NCI-H2227 (cell line): ENCODE measurements around the gene SPR.
A peak's percentile ranks its signal among the peaks of the same experiment; 100 is the strongest.

Experiments
- DNase-seq: peaks from one replicate; lab custom pipeline; 2025; ENCODE audit not compliant: unreplicated experiment; lab: John Stamatoyannopoulos, UW

SPR gene

DNA sequence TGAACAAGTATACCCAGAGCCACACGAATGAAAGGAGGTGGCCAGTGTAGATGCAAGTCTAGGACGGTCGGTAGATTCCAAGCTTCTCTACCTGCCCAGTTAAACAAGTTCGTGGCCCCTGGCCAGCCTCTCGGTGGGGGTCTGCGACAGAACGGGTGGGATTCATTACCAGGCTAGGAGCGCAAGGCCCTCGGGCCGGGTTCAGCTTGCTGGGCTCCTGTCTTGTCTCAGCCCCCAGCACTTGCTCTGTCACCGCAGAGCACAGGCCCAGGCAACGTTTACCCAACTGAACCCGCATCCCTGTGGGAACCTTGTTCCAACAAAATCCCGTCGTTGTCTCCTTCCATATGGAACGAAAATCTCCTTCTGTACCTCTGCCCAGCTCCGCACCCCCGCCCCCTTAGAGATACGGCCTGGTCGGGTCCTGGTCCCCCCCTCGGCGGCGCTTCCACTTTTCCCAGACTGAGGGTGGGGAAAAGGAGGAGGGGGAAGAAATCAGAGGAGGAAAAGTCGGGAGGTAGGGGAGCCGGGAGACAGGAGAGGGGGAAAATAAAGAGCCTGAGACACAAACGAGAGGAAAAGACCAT is 28.2 kb downstream of the SPR start:
- DNase-seq: no peak

DNA sequence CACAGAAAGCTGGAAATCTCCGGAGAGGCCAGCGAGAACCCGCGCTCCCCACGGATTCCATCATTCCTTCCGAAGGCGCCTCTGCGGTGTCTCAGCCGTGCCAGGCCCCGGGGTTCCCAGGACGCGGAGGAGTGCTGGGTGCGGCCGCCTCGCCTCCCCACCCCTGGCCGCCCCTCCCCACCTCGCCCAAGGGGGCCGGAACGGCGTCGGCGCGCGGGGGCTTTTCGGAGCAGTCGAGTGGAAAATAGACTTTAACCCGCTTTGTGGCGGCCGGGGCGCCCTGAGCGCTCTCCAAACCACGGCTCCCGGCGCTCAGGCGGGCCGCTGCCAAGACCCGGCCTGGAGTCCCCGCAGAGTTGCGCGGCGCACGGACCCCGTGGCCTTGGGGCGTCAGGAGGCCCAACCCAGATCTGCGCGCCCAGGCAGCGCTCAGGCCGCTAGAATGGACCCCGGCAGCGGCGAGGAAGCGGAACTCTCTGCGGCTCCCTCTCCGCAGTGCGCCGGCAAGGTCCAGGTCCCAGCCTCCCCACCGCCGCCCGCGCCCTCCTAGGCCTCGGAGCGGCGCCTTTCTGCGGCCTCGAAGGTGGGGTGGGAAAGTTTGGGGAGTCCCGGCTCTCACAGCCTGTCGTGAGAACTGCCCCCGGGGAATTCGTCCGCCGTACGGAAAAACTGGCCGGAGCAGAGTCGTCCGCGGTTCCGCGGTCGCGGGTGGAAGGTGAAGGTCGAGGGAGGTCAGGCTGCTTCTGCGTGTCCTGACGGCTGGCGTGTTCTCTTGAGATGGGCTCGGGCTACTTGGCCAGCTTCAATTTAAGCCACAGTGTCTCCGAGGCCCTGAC is 28.9 kb downstream of the SPR start:
- DNase-seq: peak; percentile 58

DNA sequence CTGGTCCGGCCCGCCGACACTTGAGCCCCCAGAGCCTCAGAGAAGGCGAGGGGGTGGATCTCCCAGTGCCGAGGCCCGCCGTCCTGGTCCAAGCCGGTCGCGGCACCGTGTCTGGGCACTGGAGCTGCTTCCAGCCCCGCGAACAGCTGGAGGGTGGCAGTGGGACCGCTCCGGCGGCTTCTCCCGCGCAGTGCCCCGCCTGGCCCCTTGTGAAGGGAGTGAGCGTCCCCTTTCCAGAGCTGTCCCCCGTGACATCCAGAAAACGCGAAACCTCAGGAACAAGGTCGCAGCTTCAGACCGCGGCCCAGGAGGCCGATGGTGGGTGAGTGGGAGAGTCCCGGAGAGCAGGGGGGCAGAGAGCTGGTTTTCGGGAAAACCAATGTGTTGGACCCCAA is 29.5 kb downstream of the SPR start:
- peak; percentile 11 for DNase-seq

DNA sequence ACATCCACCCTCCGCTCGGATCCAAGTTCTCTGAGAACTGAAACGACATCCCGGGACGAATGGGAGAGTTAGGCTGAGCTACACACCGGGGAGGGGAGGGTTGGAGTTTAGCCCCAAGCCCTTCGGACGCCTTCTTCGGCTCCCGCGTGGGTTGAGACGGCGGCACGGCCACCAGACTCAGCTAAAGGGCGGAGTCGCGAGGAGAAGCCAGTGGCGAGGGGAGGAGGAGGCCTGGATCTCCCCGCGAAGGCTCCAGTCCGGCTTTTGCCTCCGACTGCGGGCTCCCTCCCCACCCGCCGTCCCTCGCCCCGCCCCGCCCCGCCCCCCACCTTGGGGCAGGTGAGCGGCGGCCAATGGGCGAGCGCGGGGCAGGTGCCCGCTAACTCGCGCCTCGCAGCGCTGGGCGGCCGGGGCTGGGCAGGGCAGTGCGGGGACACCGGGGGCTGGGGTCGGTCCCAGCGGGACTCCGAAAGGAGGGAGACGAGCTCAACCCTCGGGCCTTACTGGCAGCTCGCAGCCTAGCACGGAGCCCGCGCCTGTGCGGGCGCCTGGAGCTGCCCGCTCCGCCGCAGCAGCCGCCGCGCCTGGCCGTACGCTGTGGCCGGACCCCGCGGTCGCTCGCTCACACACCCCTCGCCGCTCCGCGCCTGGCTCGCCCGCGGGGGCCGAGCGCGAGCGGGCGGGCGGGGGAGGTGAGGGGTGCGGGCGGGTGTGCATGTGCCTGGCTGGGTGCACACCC is 30.1 kb downstream of the SPR start, which contains the start of gene EMX1:
Gene EMX1 (plus strand): TSS at position 382 of the 739 bp plus-strand sequence. CDS start 334 bp downstream, at position 716.
- peak; percentile 77 for DNase-seq

DNA sequence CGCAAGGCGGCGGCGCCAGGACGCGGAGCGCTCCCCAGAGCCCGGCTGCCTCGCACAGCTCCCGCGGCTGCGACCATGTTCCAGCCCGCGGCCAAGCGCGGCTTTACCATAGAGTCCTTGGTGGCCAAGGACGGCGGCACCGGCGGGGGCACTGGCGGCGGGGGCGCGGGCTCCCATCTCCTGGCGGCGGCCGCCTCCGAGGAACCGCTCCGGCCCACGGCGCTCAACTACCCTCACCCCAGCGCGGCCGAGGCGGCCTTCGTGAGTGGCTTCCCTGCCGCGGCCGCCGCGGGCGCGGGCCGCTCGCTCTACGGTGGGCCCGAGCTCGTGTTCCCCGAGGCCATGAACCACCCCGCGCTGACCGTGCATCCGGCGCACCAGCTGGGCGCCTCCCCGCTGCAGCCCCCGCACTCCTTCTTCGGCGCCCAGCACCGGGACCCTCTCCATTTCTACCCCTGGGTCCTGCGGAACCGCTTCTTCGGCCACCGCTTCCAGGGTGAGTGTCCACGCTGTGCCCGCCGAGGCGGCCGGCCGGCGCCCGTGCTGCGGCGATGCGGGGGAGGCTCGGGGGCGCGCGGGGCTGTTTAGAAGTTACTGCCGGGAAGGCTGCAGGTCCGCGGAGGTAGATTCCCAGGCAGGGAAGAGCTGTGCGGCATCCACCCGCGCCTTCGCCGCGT is 30.8 kb downstream of the SPR start:
- peak; percentile 54 for DNase-seq

DNA sequence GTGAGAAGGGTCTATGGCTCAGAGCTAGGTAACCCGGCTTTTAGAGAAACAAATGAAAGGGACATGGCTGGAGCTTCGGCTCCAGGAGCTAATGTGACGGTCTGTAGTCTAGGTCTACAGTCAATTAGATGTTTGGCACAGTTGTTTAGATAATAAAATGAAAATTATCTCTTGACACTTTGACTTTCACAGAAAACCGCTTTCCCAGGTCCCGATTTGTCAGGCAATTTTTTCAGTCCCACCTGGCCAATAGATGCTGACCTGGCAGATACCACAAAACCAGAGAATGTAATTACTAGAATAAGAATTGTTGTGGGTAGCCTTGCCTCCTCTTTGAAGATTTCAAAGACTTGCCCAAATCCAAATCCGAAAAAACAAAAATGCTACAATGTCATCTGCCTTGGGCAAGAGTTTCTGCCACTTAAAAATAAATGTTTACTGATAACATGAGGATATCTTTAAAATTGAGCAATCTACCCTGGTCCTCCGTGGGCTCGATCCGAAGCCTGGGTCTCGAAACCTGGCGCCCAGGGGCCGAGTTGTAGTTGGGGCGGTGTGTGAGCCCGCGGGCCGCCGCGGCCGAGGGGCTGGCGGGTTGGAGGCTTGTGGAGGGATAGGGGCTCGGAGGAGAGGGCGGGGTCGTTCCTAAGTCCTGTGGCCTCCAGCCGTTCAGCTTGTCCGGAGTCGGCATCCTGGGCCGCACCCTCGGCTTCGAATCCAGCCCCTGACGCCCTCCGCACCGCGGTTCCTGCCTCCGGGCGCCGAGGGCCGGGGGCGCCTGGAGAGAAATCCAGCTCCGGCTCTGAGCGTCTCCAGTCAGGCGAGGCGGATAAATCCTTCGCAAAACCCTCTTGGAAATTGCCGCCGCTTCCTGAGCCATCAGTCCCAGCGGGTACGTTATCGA is 32.5 kb downstream of the SPR start:
- DNase-seq: peak; percentile 58

DNA sequence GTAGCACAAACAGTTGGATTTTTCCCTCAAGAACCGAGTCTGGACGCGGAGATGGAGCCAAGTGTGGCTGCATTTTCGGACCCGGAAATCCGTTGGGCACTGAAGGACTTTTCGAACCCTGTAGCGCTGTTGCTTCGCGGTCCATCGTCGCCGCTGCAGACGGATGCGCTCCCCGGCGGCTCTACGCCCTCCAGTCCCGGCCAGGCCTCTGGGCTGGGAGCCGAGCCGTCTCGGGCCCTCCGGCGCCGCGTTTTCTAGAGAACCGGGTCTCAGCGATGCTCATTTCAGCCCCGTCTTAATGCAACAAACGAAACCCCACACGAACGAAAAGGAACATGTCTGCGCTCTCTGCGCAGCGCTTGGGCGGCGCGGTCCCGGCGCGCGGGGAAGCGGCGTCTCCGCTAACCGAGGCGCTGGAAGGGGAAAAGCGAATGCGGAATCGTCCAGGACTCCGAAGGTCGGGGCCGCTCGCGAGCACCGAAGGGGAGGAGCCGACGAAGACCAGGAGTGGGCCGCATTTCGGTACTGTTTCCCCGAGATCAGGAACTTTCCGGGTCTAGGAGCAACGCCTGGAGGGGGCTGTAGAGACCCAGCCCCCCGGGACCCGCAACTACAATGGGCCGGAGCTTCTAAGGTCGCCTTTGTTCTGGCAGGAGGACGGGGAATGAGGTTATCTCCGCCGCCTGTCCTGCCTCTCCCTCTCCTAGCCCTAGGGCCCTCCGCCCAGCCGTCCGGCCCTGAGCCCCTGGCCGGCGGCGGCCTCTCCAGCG is 33.3 kb downstream of the SPR start:
- peak; percentile 58 for DNase-seq

DNA sequence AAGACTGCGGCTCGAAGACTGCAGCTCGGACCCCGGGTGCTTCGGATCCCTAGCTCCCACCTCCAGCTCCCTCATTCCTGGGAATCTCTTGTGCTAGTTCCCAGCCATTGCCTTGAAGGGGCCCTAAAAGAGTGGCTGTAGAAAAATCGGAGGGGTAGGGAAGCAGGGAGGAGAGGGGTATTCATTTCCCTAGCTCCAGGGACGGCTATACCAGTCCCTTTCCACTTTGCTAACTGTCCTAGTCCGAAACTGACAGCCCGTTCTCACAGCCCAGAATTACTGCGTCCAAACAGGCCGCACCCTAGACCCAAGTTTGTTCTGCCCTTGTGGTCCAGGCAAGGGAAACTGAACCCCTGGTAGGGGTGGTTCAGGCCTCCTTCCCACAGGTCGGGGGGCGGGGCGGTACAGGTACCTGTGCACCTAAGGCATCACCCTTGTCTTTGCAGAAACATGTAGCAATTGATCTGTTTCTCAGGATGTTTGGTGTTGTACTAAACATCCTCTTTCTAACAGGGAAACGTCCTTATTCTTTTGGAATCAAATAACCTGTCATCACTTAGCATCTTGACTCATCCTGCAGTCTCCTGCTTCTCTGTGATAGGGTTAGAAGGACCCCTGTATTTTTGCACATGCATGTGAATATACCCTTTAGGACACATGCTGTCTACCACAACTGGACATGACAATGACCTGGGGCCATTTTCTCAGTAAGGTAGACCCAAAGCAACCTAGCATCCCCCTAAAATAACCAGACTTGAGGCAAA is 34.1 kb downstream of the SPR start:
- no peak for DNase-seq

DNA sequence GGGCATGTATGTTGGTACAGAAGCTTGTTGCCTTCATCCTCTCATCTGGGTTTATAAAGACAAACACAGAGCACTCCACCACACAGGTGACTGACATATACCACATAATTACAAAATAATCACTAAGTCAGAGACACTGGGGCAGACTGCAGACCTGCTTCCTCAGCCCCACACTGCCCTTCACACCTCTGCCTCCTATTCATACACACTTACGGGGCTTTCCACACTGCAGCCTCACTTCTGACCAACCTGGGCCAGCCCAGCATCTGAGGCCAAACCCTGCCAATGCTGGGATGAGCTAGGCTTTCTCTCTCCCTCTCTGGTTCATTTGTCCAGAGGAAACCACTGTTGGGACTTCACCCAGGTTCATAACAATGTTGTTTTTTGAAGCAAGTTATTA is 34.6 kb downstream of the SPR start:
- no peak for DNase-seq

DNA sequence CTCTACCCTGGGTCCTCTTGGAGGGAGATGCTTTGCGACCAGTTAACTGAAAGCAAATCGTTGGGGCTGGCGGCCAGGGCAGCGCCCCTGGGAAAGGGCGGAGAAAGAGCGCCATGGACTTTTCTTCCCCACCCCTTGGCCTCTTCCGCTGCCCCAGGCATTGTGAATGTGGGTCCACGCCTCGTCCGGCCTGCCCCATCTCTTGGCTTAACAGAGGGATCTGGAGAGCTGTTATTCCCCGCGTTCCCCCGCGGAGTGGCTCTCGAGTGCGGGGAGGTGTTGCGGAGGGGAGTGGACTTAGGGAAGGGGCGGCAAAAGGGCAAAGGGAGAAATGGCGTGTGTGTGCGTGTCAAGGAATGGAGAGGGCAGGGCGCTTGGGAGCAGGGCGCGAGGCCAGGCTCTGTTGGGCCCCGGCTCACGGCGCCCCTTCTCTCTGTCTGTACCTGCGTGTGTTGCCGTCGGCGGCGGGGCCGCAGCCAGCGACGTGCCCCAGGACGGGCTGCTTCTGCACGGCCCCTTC is 36.7 kb downstream of the SPR start:
- no peak for DNase-seq

DNA sequence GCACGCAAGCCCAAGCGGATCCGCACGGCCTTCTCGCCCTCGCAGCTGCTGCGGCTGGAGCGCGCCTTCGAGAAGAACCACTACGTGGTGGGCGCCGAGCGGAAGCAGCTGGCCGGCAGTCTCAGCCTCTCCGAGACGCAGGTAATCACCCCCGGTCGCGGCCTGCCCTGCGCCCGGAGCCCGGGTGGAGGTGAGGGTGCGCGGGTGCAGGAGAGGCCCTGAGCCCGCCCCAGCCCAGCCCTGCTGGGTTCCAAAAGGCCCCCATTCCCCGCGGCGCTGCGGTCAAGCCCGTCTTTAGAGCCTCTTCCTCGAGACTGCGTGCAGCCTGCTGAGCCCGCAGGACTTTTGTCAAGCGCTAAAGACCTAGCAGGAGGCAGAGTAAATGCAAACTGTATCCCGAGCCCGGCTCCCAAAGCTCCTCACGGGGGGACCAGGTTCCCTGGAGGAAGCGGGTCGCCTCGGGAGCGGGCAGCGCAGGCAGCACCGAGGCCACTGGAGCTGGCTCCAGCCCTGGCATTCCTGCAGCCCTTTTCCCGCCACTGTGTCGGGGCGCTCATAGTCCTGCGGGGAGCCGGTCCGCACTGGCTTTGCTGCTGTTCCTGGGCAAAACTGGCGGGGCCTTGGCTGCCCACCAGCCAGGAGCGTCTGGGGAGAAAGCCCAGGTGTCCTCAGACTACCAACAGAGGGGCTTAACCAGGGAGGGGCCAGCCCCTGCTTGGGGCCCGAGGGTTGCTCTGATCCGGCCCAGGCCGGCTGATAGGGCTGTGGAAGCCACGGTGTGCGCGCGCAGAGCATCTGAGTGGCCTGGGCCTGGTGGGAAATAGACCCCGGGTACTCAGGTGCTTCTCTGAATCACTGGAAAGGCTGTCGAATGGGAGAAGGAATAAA is 37.4 kb downstream of the SPR start:
- peak; percentile 31 for DNase-seq

DNA sequence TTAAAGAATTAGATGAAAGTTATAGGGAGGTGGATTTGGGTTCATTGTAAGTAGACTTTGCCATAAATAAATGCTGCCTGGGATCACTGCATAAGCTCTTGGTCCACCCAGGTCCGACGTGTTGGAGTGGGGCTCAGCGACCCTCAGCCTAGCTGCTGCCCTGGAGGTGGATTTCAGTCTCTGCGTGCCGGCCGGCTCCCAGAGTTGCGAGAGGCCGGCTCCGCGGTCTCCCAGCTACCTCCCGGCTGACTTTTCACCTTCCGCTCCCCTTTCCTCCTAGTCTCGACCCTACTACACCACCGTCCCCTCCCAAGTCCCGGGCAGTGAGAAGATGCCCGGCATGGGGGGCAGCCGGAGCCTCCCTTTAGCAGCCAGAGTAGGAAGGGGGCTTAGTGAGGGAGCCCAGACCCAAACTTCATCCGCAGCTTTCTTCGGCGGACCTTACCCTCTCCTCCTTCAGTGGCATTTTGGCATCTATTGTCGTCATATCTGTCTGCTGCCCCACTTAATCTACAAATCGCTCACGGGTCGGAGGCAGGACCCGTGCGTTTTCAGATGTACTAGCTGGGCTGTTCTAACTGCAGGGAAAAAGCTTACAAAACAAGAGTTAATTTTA is 38.2 kb downstream of the SPR start:
- no peak for DNase-seq

DNA sequence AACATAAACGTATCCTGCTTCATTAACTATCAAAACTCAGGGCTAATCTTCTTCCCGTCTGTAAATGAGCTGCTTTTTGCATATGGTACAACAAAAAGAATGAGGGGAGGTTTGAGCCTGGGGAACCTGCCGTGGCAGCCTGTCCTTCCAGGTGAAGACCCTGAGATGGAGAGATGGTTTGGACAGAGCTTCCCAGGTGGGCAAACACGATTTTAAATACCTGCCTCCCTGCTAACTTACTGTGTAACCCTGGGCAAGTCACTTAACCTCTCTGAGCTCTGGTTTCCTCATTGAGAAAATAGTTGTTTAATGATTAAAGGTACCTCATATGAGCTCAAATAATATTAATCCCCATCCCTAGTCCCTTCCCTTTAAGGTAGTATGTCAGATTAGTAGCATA is 39.2 kb downstream of the SPR start:
- no peak for DNase-seq

DNA sequence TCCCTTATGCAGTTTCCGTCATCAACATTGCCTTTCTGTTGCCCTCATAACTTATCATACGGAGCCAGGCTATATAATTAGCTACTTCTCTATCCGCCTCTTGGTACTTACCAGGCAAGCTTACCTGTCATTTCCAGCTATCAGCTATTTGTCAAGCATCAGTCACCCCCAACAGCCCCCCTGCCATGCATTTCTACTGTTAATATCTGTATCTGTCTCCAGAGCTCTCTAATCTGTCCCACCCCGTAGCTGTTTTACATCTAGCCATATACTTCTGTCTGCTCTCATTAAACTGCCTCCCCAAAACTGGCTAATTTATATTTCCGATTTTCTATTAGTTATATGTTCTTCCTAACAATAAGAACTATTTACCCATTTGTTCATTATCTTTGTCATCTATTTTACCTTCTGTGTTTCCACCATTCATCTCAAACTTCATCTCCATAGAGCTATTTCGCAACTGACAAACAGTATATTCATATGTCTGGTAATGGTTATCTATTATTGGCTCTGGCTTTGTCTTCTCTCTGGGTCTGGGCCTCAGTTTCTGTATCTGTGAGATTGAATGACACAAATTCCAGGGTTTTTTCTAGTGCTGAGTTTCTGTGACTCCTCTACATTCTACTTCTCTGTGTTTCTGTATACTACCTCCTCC is 39.7 kb downstream of the SPR start:
- no peak for DNase-seq

DNA sequence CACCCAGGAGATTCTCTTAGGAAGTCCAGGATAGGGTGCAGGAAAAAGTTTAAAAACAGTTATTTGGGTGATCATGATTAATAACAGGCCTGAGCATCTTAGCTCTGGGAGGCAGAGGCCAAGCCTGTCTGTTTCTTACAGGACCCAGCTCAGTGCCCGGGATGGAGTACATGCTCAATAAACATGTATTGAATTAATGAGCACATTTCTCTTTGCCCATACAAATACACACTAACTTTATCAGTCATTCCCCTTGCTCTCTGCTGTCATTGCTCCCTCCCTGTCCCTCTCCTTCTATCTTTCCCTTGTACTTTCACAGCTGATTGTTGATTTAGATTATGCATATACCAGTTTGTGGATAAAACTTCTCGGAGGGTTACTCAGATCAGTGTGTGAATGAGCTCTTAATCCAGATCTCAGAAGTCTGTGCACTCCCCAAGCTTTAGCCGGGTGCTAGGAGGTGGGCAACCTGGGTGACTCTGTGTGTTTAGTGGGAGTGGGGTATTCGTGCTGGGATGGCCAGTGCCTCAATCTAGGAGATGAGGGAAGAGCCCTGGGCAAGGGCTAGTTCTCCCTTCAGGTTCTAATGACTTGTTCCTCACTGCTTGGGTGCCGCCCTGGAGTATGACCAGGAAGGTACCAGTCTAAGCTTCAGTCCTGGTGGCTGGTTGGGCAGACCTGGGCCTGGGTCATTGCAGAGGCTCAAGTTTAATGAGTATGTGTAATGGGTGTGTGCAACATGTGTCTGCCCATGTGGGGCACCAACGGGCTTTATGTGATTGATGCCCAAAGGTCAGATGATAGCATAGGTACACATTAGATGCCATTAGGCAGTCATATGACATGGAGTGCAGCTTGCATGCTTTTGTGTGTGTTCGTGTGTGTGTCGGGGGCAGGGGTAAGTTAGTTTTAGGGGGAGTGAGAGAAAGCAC is 40.7 kb downstream of the SPR start:
- DNase-seq: no peak

DNA sequence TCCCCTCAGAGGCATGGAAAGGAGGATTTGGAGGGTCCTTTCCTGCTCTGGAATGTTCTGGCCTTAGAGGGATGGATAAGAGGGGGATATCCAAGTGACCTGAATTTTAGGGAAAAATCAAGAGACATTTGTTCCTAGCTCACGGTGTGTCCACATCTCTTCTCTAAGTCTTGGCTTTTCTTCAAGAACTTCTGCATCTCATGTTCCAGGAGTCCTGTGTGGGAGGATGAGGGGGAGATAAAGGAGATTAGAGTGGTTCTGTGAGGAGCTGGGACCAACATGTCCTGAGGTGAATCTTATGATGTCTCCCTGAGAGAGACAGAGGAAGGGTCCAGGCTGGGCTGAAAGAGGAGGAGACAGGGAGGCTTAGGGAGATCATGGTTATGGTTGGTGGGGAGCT is 41.8 kb downstream of the SPR start:
- no peak for DNase-seq
